Measurements from ENCODE around the gene ADAM23.

Gene ADAM23

GRCh38 chr2:206642075-206643025 lies 199.0 kb downstream of the ADAM23 start, which contains the start of gene FAM237A:
FAM237A (plus strand) TSS chr2:206642487; CDS start chr2:206644237, 1,750 bp downstream.
- DNase-seq (ENCODE audit: low read depth), result no peak

GRCh38 chr2:206647985-206648384 lies 204.7 kb downstream of the ADAM23 start:
- no peak for DNase-seq (ENCODE audit: low read depth)

- no peak for DNase-seq (ENCODE audit: low read depth)
Observed at GRCh38 chr2:206657087-206657486, 213.8 kb downstream of the ADAM23 start.

GRCh38 chr2:206665251-206665650 lies 221.9 kb downstream of the ADAM23 start:
- no peak for DNase-seq (ENCODE audit: low read depth)
